Activated naive CD8-positive, alpha-beta T cell treated with anti-CD3 and anti-CD28 coated beads, Interleukin-2, amount 50 U/mL, for 16 hours (primary cell): ENCODE results near the gene STARD5.
"Not testable (repeated sequence)": the region's sequence is repeated elsewhere in the genome, so short reads cannot be mapped to it uniquely, and the experiment has no call there.

ENCODE experiments used
- DNase-seq: peaks from one replicate; pipeline ENCODE4 v3.0.0-alpha.2; 2020; ENCODE audit warnings: low read depth, low spot score

STARD5 gene

DNA sequence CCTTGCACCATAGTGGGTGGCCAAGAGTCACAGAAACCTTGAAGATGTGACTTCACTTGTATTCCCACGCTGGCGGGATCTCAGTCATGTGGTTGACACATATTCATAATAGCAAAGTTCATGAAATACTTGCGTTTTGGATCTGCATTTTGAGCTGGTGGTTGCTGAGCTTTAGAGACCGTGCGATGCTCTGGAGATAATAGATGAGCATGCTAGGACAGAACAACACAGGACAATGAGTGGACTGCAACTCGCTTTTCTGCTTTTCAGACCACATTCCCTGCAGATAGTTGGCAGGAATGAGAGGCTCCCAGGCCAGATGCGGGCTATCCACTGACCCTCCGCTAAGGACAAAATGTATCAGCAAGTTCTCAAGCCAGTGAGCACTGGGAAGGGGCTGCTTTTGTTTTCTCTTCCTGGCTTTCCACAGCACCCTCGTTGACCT, 13.8 kb upstream of the STARD5 start:
- DNase-seq = no peak

DNA sequence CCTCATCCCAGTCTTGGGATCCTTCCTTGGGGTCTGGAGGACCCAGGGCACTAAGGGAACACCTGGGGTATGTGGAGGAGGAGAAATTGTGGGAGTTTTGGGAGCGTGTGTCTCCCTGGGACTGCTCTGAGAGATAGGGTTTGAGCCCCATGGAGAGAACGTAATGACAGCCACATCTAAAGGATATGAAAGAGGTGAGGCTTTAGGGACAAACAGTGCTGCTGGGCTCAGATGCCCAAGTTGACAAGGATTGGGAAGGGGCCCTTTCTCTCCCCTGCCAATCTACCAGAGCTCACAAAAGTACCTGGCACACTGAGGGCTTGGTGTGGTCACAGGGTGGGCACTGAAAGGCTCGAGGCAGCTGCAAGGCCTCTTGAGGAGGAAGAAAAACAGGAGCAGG, 13.3 kb upstream of the STARD5 start:
- DNase-seq = no peak

DNA sequence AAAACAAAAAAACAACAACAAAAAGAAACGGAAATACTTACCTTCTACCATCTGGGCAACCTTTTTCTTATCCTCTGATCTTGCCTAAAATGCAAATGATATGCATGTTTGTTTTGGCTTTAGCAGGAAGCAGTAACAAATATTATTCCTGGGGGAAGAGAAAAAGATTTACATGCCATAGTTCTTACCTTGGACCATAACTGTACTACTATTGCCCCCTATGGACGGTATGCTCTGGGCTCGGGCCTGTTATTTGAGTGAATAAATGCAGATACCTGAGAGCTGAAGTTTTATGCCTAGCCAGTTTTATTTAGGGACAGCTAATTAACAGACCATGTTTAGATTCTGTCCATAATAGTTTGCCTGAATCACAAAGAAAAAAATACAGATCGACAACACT, 12.6 kb upstream of the STARD5 start:
- no peak for DNase-seq

DNA sequence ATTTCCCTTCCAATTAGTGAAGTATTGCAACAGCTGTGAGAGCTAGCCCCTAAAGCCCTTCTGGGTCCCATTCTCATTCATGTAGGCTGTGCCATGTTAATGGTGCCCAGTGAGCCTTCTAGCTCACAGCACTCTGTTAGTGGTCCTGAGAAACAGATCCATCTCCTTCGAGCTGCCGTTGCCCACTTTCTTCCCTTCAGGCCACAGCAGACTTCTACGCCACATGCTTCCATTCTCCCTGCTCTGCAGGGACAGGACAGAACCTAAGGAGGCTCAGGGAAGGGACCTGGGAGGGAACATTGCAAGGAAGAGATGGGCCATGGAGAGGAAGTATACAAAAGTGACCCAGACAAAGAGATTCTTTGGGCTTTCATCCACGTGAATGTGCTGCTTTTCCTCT, 11.7 kb upstream of the STARD5 start:
- no peak for DNase-seq

DNA sequence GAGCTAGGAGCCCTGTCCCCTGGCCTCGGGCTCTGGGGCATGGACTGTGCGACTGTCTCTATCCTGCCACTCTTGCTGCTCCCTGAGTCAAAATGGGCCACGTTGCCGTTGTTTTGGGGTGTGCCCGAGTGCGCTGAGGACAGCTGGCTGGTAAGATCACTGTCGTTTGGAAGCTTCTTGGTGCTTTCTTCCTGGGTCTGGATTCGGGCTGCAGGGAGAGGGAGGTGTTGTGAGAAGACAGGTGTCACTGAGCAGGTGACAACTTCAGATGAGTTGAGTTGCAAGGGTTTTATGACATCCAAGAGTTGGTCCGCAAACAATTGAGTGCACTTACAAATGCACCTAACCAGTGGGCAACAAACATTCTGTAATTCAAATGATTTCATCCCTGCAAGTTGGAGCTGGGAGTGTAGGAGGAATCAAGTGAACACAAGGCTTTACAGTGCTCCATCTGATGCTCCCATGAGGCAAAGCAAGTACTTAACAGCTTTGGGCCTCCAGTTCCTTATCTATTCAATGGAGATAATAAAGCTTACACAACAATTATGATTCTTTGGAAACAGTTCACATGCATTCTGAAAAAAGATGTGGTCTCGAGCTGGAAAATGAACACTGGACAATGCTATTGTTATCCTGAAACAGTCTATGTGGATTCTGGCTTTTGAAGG, 11.0 kb upstream of the STARD5 start:
- DNase-seq = no peak

DNA sequence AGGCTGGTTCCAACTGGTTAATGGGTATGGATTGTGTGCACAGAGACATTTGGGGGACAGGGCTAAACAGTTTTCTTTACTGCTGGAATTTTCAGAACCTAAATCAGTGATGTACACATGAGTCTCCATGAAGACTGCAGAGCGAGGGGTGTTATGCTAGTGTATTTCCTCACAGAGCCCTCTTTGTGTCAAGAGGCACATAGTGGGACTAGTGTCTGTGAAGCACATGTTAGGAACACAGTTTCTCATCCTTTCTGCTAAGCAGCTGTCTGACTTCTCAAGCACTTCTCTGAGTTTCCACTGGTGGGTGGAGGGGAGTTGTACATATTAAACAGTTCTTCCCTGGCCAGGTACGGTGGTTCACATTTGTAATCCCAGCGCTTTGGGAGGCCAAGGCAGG, 9.4 kb upstream of the STARD5 start:
- DNase-seq = no peak

DNA sequence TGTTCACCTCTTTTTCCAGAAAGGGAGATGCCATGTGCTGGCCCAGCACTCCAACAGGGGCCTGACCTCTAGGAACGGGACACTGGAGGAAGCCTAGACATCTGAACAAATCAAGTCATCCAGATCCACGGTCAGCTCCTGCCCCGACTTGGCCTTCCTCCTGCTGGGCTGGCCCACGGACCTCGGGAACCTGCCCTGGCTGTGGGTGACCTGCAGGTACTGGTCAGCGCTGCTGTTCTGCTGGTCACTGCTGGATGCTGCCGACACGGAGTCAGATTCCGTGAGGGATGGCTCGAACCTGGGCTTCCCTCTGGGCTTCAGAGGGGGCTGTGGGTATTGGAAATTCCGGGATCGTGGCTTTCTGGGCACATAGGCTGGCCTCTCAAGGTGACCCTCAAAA, 8.4 kb upstream of the STARD5 start:
- DNase-seq = no peak

DNA sequence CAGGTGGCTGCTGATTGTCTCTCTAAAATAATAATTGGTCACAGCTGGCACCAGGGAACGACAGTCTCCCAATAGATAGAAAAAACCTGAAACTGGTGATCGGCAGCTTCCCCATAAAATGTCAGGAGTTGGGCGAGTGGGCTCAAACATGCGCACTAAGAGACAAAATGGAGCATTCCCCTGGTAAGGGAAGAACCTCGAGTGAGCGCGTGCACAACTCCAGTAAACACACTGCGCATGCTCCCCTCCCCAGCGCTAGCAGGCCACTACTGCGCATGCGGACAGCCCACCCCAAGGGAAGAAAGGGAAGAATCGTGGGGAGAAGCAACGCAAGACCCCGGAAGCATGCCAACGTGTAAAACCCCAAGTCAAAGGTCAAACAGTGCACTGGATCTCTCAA, 7.7 kb upstream of the STARD5 start:
- DNase-seq = no peak

DNA sequence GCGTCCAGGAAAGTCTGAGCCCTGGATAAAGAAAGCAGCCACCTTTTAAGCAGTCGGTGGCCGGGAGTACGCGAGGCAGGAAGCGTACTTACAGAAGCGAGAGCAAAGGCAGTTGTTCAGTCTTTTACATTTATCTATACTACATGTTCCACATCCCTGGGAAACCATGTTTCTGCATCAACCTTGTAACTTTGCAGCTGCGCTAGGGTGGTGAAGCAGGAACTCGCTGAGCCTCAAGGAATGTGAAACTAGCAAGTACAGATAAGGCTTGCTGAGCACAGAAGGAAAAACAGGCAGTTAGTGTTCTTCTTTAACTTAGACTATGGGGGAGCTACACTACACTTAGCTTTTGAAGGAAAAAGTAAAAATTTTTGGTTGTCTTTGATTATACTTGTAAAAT, 7.2 kb upstream of the STARD5 start:
- not testable (repeated sequence) for DNase-seq

DNA sequence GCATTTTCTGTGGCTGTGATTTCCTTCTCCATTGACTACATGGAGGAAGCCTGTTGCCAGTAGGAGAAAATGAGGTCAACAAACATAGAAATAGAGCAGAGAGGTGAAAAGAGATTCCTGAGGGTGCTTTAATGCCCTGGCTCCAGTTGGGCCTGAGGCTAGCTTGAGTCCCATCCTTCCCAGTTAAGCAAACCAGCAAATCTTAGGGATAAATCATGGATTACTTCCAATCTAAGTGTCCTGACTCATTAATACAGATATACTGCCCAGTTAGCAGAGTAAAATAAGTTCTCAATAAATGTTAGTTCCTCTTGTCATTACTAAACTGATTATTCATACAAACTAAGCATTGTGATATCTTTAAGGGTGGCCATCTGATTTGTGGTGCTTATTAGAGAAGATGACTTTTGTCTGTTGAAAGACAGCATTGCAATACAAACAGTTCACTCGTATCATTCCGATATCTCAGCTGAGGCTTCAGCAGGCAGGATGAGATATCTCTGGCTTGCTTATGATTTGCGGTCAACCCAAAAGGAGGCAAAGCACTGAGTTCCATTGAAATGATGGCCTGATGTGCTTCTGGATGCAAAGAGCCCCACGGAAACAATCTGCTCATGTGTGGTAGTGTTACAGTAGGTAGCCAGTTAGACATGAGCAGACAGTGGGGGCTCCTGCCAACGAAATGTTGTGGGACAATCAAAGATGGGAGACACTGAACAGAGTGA, 6.6 kb upstream of the STARD5 start:
- no peak for DNase-seq

DNA sequence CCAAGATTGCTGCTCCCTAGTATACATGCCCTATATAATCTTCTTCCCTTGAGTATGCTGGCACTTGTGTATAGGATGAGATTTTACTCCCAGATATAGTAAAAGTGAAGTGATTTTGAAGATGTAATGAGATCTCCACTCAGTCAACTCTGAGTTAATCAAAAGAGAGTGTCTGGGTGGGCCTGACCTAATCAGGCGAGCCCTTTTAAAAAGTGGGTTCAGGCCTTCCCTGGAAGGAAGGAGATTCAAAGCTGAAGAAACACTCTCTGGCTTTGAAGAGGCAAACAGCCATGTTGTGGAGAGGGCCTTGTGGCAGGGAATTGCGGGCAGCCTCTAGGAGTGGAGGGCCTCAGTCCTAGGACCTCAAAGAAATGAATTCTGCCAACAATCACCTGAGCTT, 5.5 kb upstream of the STARD5 start:
- DNase-seq = no peak

DNA sequence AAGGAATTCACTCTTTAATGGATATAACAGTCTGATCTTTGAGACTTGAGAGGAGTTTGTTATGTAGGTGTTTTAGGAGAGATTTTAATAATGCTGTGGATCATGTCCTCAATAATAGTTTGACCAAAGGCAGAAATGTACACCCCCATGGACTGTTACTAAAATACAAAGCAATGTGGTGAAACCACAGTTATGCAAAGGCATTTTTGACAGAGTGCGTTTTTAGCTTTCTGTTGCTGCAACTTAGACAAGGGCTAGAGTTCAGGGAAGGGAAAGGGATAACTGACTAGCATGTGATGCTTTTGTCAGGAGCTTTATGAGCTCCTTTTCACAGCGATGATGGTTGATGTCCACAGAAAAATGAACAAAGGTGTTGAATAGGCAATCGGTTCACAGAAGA, 3.6 kb upstream of the STARD5 start:
- no peak for DNase-seq

DNA sequence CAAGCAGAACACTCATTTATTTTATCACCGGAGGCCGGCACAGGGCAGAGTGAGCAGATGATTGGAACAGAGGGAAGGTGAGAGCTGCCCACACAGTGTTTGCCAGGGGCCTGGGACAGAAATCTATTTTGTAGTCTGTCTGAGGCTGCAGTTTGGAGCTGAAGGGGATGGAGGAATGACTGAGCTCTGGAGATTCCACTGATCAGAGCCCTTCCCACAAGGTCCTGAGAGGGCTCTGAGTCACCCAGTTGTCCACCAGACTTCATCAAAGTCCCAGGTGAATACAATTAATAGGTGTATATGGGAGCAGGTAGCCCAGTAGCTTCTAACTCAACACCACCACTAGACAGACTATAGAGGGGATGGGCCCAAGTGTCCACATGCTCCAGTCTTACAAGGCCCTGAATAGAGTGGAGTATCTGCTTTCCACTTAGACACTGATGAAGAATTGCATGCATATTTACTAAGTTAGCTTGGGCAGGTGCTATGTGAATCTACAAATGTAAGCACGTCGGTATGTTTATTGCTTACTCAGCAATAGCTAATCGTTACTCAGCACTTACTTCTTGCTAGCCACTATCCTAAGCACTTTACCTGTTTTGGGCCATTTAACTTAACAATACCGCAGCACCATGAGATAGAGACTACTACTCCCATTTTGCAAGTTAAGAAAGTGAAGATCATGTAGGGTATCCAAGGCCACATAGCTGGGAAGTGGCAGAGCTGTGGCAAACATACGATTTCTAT, 2.7 kb upstream of the STARD5 start:
- no peak for DNase-seq

DNA sequence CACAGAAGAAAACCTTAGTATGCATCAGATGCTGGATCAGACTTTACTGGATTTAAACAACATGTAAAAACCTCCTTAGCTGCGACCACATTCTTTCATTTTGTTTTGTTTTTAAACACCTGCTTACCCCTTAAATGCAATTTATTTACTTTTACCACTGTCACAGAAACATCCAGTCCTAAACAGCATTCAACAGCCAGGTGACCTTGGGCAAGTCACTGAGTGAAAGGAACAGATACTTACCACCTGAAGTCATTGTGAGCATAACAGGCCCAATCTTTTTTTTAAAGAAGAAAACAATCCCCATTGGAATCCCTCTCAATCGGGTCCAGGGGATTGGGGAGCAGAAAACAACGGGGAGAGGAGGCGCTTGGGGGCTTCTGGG, 390 bp downstream of the STARD5 start:
- DNase-seq = no peak

DNA sequence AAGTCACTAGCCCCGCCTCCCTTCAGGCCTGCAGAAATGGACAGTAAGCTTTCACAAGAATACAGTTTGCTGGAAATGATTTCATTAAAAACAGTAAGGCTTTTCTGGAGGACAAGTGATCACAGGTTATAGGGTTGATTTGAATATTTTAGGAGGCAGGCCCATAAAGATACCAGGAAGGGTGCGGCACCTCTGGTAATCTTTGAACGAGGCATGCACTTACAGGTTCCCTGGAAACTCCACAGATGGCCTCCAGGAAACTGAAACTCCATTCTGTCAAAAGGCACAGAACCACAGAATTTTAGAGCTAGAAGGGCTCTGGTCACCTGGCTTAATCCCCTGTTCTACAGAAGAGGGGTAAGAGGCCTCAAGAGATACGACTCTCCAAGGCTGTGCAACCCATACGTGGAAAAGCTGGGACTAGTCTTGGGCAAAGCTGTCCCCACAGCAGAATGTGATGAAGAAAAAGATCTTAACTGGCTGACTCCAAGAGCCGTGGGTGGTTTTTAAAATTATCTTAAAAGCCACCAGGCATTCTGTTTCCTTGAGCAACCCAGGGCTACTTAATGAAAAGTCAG, 1.2 kb downstream of the STARD5 start:
- DNase-seq = no peak

DNA sequence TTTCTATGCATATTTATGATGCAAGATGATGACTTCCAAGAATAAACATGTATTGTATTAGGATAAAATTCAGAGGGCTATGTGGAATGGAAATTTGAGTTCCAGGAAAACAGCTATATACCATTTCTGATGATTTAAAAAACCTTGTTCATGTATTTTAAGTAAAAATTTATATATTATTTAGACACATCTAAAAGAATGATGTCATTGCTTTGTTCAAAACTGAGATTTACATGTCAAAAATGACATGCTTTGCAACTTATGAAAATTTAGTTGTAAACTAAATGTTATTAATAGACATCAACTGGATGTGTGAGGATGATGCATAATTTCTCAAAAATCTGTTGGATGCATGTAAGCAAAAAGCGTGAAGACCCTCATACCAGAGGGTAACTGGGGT, 2.3 kb downstream of the STARD5 start:
- DNase-seq = no peak

DNA sequence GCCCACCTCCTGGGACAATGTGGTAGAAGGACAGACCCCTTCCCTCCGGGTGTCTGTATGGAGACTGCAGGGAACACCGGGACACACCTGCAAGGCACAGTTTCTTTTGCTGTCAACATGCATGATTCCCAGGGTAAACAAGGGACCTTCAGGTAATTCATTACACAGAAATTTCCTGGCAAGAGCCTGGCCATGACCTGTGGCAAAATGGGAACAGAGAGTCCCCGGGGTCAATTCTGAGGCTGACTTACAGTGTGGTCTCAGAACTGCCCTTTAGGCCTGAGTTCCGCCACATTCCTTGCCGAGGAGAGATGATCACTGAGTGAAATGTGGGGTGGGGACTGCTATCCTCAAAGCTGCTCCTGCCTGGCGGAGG, 6.3 kb downstream of the STARD5 start:
- no peak for DNase-seq

DNA sequence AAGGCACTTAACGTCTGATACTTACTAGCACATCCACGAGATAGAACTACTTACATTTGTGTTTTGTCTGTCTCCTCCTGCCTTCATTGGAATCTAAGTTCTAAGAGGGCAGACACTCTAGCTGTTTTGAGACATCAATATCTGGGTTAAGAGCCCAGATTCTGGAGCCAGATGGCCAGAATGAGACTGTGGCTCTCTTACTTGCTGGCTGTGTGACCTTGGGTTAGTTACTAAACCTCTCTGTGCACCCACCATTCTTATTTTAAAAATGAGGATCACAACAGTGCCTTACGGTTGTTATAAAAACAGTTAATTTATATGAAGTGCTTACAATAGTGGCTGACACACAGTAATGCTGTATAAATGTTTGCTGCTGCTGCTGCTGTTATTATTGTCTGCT, 7.7 kb downstream of the STARD5 start:
- DNase-seq = no peak

DNA sequence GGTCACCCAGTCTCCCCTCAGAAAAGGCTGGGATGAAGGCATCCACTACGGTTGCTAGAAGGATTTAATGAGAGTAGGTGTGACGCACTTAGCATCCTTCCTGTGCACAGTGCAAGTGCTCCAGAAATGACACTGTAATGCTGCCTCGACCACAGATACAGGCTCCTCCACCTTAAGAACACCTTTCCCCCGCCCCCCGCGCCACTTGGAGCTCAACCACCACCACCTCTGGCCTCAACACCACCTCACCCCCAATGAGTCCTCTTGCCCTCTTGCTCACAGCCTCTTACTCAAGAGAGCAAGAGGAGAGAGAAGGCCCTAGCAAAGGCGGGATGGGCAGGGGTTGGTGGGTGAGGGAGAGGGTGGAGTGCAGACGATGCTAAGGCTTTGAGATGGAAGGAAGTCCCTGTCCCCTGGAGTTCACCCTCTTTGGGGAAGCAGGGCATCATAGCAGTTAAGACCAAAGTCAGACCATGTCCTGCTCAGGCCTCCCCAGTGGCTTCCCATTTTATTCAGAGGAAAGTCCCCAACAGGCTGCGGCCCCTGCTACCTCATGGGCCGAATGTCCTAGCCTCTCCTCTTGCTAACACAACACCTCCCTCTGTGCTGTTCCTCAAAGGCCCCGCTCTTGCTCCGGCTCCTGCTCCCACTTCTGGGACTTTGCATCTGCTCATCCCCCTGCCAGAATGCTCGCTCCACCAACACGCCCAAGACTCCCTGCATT, 8.3 kb downstream of the STARD5 start:
- DNase-seq = no peak

DNA sequence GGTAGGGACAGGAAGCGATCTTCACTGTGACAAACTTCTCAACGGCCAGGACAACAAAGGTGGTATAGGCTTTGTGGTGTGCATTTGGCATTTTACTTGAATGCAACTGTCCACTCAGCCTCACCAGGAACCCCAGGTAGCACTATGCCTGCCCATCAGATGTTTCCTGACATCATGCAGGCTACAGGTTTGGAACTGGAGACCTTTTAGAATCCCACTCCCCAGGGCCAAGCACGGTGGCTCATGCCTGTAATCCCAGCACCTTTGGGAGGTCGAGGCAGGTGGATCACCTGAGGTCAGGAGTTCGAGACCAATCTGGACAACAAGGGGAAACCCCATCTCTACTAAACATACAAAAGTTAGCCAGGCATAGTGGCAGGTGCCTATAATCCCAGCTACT, 9.6 kb downstream of the STARD5 start:
- DNase-seq = no peak

DNA sequence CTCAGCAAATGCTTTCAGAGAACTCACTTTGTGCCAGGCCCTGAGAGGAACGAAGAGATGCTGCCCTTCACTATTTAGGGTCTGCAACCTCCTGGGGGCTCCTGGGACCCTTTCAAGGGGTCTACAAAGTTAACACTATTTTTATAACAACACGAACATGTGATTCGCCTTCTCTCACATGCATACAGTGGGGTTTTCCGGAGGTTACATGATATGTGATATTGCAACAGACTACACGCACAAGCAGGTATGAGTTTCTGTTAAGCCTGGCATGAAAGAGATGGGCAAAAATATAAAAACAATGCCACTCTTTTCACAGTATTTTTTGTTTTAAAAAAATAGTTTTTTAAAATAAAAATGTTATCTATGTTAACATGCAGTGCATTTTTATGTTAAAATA, 10.3 kb downstream of the STARD5 start:
- DNase-seq = no peak
